Limb (tissue), 2 donors: Measurements from ENCODE around the gene UROC1.

ENCODE experiments used
- DNase-seq, 2 donors: peaks; one replicate each; pipeline ENCODE4 v3.0.0-alpha.2; 2016; ENCODE audit errors: extremely low spot score in 2 of 2

The UROC1 gene

DNA sequence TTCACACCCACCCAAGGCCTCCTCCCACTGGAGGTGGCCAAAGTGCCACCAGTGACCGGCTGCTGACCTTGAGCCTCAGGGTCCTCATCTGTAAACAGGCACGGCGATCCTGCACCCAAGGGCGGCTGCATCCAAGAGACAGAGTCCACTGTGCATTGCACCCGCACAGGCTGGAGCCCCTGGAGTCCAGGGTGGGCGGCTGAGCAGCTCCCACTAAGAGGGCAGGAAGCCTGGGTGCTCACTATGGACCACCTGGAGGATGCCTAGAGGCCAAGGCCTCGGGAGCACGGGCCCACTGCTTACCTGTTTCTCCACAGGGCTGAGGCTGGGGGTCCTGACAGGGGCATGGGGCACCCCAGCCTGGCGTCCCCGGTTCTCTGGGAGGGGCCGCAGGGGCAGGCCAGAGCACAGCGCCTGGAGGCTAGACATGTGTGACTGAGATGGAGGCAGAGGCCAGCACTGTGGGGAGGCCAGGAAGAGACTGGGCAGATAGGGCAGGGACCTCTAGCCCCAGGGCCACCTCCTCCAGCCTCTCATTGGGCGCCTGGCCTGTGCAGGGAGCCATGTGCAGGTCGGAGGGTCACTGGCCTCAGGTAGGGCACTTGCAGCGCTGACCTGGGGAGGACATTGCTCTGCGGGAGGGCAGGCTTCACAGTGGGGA, at the start of gene UROC1:
Gene UROC1 (minus strand): TSS at position 483 of the 661 bp plus-strand sequence. CDS start 54 bp downstream, at position 429.
- no peak for DNase-seq

GRCh38 chr3:126562737-126563276, 45.2 kb upstream of the UROC1 start:
- DNase-seq: no peak

DNA sequence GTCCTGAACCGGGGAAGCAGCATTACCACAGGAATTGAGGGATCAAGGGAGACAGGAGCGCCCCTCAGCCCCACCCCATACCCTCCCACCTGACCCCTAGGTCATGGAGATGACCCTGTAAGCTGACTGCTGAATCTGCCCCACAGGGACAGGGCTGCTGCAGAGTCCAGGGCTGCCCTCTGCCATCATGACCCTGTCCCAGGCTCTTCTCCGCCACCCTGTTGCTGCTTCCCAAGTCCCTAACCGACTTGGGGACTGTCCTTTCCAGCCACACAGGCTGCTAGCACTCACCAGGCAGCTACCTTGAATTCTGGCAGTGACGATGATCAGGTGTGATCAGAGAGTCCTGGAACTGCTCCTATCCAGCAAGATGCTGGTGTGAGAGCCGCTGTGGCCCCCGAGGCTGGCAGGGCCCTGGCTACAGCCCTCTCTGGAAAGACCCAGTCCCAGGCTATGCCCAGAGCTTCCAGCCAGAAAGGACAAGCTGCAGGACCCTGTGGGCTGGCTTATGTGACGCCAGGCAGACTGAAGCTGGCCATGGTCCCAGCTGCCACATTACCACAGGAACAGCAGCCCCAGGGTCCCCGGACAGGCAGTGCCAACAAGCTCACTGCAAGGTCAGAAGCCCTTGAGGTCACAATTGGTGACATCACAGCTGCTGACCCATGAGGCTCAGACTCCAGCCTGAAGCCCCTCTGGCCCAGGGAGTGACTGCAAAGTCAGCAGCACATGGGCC, 40.9 kb upstream of the UROC1 start, which contains the start of gene C3orf22:
Gene C3orf22 (minus strand): TSS at position 597 of the 736 bp plus-strand sequence. CDS start 5,542 bp downstream, outside the sequence.
- peak in 1 of 2 donors; percentile 16 for DNase-seq

GRCh38 chr3:126557761-126558160, 40.2 kb upstream of the UROC1 start:
- no peak for DNase-seq

DNA sequence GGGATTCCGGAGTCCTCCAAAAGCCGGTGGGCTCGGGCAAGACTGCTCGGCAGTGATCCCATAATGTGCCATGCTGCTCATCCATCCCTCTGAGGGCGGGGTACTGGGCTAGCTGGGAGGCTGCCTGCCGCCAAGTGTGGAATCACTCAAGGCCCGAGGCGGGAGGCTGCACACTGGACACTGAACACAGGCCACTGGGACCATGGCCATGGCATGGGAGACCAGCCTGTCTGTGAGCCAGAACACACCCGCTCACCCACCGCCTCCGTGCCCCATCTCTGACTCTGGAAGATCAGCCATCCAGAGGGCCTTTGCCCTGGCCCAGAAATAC, 39.8 kb upstream of the UROC1 start:
- DNase-seq: peak in 1 of 2 donors; percentile 10

GRCh38 chr3:126556637-126557414, 39.3 kb upstream of the UROC1 start:
- peak in 1 of 2 donors; percentile 9 for DNase-seq

DNA sequence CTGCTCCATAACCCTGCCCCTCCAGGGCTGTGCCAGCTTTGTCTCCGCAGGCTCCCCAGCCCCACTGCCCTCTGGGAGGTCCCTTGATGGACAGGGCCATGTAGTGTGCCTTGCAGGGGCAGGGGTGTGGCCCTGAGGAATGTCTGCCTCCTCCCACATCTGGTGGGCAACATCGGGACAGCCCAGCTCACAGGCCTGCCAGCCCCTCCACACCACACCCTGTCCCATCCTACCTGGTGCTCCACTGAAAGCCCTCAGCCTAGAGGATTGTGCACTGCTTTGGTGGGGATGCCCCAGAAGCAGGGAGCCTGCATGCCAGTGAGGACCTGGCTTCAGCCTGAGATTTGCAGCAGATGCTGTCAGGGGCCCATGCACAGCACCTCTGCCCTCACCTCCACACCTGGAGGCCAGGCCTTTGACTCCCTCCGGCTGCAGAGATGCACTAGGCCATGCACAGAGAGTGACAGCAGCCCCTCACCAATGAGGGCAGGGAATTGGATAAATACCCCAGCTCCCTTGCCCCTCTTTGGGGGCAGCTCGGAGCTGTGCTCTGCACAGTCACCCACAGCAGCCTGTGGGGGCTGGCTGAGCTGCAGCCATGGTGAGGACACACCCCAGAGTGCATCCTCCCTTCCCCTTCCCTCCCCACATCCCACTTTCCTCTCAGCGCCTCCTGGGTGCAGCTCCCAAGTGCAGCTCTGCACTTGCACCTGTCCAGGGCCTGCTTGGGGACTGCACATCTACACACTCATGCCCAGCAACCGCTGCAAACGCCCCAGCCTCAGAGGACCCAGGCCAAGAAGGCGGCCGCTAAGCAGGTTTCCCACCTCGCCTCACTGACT, 38.4 kb upstream of the UROC1 start:
- DNase-seq: no peak

GRCh38 chr3:126554560-126555525, 37.3 kb upstream of the UROC1 start:
- DNase-seq: peak in 1 of 2 donors; percentile 14

- peak in 1 of 2 donors; percentile 13 for DNase-seq
Measured at GRCh38 chr3:126553284-126554084, 35.9 kb upstream of the UROC1 start.

GRCh38 chr3:126552688-126553283, 35.2 kb upstream of the UROC1 start:
- DNase-seq: peak in 1 of 2 donors; percentile 24

- peak in 1 of 2 donors; percentile 15 for DNase-seq
Measured at GRCh38 chr3:126551839-126552687, 34.5 kb upstream of the UROC1 start.

GRCh38 chr3:126551121-126551838, 33.7 kb upstream of the UROC1 start:
- peak in 1 of 2 donors; percentile 19 for DNase-seq

DNA sequence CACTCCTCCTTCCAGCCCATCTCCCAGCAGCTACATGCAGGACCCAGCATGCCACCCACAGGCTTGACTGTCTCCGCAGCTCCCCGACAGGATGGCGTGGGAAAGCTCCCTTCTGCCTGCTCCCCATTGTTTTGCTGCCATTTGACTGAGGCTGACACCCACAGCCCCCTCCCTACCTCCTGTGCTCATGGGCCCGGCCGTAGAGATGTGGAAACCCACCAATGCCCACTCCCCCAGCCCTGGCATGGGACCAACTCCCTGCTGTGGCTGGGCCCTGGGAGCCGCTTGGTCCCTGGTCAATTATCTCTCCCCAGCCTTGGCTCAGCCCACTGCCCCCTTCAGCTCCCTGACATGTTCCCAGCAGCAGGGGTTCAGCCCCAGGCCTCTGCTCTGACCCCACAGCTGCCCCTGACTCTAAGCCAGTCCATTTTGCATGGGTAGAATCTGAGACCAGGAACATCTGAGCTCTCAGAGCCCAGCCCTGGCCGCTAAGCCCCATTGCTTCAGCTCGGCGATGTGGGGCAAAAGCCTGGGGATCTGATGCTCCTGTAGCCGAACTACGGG, 33.0 kb upstream of the UROC1 start:
- DNase-seq: peak in 1 of 2 donors; percentile 37

DNA sequence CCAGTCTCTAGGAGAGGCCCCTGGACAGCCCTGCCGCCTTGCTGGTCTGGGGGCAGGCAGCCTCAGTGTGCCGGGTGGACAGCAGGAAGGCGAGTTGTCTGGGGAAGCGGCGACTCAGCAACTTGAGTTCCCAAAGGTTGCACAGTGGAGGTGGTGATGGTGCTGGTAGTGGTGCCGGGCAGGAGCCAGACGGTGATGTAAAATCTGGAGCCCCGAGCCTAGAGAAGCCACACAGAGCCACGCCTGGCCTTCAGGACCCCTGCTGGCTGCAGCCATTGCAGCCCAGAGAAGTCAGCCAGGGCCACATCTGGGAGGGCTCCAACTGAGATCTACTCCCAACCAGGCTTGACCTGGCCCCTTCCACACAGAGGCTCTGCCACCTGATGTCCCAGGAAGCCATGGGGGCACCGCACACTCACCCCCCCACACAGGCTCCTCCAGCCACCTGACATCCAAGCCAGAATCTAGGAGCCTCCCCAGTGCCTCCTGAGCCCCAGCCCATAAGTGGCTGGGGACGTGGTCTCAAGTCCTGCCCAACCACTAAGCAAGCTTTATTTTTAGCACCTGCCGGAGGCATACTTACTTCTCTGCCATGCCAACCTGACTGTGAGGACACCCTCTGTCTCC, 32.4 kb upstream of the UROC1 start:
- peak in 1 of 2 donors; percentile 23 for DNase-seq

DNA sequence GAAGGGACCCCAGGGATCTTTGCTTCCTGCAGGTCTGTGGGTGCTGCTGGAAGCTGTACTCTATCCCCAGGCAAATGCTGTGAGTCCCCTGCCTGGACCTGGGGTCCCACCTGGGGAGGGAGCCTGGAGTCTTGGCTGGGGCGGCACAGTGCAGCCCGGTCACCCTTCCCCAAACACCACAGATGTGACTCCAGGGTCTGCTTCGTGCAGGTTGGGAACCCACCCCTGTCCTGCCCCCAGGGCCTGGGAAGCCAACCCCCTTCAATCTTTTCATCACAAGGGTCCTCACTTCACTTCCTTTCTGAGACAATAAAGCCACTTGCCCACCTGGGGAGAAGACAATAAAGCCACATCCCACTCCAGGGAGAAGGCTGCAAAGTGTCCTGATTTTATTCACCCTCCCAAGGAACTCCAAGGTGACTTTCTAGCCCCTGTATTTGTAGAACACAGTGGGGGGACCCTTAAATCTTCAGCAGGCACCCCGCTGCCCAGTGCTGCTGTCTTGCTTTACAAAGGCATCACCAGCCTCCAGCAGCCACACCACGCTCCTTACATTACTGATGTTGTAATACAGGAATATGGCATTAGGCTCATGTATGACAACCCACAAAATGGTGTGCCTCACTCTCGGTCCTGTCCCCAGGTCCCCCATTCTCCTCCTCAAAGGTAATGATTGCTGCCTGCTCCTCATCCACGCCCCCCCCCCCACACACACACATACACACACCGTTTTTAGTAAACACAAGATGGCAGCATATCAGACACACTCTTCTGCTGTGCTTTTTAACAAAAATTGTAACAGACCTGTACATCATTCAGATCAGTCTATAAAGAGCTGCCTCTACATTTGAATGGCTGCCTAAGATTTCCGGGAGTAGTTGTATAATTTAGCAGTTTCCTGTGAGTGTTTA, 31.2 kb upstream of the UROC1 start:
- DNase-seq: peak in 1 of 2 donors; percentile 14
